NCI-H82 (cell line): Measurements from ENCODE around the gene STK38.

Experiments
- DNase-seq: peaks from one replicate; lab custom pipeline; 2025; lab: John Stamatoyannopoulos, UW

The STK38 gene

DNA sequence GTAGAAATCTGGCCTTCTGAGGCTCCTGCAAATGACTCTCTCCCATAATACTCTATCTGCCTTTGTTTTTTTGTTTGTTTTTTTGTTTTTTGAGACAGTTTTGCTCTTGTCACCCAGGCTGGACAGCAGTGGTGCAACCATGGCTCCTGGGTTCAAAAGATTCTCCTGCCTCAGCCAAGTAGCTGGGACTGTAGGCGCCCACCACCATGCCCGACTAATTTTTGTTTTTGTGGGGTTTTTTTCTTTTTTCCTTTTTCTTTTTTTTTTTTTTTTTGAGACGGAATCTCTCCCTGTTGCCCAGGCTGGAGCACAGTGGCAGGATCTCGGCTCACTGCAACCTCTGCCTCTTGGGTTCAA, 16.6 kb upstream of the STK38 start:
- DNase-seq, result no peak

DNA sequence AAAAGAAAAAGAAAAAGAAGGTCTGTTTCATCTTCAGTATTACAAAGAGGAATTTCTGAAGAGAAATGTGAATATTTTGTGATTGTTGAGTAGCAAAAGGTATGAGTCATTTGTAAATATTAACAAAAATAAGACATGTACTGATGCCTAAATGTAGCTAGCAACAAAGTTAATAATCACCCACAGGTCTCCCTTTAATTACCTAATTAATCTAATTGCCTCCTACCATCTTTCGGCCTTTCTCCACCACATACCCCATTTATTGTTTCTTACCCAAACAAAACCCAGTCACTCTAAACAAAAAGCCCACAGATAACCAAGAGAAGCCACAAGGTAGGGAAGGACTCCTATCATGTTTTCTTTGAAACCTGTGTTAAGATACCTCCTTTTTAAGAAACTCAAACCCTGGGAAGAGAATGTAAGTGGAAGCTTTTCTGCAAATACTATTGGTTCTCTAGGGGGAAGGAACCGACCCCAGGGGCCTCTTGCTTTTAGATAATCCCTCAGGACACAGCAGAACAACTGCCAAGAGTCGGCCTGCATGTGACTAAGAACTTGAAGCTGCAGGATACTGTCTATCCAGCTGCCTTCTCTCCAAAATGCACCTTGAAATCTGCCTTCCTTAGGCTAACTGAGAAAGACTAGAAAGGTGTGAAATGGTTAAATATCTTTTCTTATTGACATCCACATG, 16.1 kb upstream of the STK38 start:
- DNase-seq, result peak; percentile 78

DNA sequence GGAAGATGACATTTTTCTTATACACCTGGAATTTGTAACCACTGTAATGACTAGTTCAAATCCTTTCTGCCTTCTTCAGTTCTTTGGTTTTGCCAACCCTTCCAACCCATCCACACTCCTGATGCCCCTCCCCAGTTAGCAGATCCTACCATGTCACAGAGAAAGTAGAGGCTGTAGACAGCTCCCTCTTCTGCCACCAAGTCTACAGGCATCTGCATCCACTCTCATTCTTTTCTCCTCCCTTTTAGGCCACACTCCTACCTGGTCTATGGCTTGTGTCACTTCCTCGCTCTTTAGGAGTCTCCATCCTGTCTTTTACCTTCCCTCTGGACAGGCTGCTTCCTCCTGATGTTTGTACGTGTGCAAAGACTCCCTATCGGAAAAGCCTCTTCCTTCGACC, 13.5 kb upstream of the STK38 start:
- no peak for DNase-seq

DNA sequence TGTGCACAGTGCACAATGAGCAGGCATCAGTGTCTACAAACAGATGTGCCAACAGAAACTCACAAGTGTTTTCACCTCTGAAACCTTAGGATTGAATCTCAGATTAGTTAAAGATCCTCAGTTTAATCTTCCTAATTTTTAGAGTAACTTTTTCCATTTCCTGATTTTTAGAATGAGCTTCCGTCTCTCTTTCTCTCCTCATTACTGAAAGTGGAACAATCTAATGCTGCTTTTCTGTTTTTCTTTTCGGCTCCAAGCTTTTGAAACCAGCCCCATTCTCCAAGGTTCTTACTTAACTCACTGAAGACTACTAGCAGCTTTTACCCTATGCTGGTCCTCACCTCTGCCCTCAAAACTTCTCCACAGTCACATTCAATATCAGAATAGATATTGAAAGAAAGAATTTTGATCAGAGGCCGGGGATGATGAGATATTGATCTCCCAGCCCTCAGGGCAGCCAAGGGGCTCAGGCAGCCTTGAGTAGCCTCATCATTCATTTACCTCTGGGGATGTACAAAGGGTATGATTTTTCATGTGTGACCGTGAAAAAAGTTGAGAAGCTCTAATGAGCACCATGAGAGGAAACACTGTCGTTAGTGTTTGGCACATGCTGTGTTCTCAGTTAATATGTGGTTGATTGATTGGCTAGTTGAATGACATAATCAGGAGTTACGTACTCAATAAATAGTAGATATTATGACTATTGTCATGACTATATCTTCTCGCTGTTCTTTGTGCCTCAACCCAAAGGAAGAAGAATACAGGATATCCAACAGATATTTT, 11.9 kb upstream of the STK38 start:
- DNase-seq, result no peak

DNA sequence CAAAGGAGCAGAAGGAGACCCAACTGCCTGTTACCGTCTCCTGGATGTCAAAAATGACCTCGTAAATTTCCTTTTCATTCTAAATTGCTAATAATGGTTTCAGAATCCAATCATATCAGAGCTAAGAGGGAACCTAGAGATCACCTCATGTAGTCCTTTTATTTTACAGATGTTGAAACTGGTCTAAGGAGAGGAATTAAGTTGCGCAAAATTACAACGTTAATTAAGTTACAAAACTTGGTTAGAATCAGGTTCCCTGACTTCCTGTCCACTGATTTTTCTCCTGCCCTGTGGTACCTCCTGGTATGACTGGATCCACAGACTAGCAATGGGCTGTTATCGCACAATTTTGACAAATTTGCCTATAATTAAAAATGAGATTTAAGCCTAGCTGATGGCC, 9.0 kb upstream of the STK38 start:
- DNase-seq, result no peak

DNA sequence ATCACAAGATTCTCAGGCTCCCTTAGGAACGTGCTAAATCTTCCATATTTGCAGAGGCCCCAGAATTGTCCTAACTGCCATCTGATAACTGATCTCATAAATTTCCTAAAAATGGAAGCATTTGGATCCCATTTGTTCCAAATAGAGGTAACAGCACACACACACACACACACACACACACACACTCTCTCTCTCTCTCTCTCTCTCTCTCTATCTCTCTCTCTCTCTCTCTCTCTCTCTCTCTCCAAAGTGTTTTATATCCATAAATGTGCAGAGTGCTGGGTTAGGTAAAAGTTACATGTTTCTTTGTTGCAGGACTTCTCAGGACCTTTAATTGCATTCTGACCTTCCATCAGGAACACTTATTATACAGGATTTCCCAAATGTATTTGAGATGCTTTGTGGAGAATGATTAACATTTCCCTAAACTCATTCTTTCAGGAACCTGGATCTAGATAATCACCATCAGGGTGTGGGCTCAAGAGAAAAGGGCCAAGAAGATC, 8.5 kb upstream of the STK38 start:
- DNase-seq, result no peak

DNA sequence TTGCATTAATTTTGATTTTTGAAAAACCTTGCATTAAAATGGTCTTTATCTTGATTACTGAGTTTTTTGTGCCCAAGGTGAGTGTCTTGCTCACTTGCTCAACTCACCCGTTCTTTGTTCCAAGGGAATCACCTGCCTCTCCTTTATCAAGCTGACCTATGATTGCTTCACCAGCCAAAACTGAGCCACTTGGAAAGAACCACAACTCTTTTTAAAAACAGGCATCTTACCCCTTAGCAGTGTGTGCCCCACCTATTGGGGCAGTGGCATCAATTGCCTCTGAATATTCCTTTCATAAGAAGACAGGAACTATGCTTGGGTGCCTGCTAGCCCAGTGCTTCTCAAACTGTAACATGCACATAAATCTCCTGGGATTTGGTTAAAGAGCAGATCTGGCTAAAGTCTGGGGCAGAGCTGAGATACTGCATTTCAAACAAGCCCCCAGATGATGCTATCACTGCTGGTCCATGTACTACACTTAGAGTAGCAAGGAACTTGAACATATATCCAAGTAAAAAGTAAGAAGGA, 3.3 kb upstream of the STK38 start:
- no peak for DNase-seq

DNA sequence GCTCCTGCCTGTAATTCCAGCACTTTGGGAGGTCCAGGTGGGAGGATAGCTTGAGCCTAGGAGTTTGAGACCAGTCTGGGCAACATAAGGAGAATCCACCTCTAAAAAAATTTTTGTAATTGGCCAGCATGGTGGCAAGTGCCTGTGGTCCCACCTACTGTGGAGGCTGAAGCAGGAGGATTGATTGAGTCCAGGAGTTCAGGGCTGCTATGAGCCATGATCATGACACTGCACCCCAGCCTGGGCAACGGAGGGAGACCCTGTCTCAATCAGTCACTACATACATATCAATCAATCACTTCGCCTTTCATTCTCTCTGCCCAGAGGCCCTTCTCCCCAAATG, 1.1 kb upstream of the STK38 start:
- no peak for DNase-seq

DNA sequence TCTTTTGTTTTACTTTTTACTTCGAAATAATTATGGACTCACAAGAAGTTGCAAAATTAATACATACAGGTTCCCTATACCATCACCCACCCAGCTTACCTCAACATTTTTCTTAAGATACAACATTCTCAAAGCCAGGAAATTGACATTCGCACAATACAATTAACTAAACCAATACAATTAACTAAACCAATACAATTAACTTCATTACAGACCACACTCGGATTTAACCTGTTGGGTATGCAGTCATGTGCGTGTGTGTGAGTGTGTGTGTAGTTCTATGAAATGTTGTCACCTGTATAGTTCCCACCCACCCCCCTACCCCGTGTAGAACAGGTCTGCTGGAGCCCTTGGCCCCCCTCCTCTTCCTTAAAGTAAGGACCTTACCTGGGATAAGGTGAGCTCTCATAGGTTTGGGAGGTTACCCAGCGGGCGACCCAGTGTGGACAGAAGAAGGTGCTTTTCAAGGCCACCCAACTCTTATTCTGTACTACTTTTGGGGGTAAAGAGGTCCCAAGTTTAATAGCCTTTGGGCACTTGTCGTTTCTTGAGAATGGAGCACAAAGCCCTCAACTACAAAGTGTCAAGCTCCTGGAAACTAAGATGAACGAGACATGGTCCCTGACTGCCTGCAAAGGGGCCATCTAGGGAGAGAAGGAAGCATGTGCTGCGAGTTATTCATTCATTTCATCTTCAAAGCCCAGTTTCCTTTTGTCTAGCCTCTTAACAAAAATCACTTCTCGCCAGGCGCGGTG, 544 bp upstream of the STK38 start:
- no peak for DNase-seq

DNA sequence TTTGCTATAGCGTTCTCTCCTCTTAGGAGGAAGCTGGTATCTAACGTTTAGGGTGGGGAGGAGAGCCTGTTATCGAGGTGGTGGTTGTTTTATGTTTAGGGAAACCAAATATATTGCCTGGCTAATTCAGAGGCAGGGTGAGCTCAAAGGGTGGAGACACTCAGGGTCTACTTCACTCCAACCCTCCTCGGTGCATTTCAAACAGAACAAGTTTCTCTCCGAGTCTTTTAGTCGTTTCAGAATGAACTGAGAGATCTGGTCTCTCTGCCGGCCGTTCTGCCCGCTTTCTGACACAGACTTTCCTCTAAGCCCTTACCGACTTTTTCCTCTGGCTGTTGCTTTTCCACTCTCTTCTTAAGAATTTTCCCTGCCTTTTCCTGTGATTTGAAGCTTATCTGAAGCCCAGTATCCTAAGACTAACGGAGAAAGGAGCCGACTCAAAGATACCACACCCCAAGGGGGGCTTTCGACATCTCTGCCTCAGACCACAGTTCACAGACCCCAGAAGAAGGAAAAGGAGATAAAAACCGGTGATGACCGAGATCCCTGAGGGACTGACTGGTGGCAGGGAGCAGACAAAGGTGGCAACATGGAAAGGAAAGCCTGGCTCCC, 865 bp downstream of the STK38 start:
- DNase-seq, result peak; percentile 58

DNA sequence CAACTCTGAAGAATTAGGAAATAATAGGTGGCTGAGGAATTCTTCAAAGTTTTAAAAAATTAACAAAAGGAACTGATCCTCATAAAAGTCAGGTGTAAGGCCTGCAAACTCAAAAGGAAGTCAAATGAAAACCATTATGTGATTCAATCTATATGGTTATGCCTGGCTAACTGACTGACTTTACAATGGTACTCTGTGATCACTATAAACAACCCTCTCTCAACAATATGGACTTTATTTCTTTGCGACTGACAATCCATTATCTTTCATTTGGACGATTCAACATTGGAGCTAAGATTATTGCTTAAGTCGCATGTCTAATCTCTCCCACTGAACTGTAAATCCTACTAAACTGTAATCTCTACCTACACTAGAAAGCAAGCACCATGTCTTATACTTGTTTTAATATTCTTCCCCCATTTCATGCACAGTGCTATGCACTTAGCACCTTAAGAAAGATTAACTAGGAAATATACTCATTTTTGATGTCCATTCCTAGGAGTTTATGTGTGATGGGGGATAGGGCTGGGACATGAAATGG, 1.4 kb downstream of the STK38 start:
- DNase-seq, result peak; percentile 67

DNA sequence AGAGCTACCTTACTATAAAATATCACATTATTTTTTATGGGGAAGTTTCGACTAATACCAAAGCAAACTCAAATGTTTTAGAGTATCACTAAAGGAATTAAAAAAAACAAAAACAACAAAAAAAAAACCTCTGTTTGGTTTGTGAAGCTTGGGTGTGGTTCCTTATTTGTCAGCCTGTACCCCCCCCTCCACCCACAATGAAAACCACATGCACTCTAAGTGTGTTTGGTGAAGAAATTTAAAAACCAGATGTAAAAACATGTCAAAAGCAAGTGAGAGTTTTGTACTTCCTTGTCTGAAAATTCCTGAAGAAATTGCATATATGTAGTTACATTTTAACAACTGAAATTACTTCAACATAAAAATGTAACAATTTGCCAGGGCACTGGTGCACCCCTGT, 3.1 kb downstream of the STK38 start:
- DNase-seq, result no peak

DNA sequence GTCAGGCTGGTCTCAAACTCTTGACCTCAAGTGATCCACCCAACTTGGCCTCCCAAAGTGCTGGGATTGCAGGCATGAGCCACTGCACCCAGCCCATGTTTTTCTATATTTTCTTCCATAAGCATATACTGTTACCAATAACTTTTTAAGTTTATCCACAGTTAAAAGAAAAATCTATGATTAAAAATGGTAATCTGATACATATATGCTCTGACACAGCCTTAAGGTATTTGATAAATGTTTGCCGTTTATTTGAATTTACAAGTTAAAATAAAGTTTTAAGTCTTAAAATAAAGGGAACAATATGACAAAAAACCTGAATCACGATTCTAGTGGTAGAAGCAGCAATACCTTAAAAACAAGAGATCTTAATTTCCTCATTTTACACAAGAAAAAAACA, 5.2 kb downstream of the STK38 start:
- DNase-seq, result no peak

DNA sequence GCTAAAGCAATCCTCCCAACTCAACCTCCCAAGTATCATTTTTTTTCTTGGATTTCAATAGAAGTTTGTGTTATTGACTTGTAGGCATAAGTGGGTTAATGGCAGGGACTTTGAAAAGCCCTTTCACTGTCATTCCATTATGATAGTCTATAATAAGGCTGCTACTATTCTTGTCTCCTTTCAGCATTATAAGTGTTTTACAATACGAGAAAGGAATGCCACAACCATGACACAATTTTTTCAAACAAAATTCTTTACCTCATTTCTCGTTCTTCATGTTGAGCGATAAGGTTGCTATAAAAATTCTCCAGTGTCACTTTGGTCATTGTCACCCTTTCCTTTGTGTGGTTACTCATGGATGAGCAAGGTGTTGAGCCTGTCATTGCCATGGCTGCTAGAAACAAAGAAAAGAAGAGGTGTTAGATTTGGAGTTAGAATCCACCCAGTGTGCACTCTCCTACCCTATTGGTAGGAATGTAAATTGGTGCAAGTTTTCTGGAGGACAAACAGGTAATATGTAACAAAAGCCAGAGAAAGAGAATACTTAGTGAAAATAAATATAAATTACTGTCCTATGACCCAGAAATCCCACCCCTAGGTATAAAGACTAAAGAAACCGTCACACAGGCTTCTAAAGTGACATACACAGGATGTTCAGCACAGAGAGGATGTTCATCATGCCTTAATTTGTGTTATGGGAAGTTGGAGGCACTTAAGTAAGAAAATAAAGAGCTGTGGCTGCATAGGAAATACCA, 7.3 kb downstream of the STK38 start:
- no peak for DNase-seq

DNA sequence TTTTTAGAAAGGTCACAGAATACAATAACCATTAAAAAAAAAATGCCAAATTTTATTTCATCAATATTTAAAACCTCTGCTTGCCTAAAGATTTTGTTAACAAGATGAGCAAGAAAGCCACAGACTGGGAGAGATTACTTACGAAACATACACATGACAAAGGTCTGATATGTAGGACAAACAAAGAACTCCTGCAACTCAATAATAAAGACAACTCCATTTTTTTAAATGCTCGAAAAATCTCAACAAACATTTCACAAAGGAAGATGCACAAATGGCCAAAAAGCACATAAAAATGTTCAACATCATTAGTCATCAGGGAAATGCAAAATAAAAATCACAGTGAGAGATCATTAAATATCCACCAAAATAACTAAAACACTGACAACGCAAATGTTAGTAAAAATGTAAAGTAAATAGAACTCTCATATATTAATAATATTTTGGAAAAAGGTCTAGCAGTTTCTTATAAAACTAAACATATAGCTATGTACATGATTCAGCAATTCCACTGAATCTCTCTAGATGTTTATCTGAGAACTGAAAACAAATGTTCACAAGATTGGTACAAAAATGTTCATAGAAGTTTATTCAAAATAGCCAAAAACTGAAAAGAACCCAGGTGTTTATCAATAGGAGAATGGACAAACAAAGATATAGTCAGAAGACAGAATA, 10.3 kb downstream of the STK38 start:
- no peak for DNase-seq

DNA sequence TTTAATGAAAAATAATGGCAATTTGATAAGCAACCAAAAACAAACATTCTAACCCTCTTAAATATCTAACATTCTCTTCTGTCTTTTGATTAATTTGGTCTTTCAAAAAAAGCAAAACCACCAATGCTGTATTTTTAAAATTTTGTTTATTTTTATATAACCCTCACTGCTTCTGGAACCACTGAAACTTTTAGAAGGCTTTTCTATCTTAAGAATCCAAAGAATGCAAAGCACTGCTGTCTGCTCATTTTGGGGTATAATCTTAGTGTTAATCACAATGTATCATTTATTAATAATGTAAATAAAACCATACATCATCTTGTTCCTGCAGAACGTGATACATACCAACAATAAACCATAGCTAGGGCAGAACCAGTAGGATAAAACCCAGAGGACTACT, 14.0 kb downstream of the STK38 start:
- no peak for DNase-seq

DNA sequence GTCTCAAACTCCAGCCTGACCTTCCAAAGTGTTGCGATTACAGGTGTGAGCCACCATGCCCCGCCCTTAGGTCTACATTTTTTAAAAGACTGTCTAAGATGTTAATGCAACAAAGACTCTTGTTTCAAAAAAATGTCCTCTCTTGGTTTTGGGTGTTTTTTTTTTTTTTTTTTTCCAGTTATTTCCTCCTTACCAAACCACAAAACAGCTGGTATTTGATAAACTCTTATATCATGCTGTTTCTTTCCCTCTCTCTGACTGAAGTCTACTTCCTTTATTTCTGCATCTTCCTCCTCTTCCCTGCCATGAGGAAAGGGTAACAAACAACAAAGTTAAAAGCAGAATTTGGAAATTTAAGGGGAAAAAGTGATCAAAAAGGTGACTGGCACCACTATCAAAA, 21.2 kb downstream of the STK38 start:
- DNase-seq, result no peak

DNA sequence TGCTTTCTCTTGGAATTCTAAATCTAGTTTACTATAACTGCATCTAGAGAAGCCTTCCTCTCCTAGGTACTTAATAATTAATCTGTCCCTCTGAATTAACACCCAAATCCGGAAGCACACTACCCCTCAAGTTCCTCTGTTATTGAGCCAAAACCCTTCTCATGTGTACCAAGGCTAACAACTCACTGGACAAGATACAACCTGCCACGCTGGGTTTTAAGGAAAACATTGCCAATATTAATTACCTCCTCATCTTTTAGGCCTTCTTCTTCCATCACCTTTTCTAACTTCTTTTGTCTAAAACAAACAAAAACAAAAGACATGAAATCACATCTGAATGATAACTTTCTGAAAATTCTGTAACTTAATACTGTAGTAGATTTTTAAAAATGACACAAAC, 21.9 kb downstream of the STK38 start:
- DNase-seq, result no peak

DNA sequence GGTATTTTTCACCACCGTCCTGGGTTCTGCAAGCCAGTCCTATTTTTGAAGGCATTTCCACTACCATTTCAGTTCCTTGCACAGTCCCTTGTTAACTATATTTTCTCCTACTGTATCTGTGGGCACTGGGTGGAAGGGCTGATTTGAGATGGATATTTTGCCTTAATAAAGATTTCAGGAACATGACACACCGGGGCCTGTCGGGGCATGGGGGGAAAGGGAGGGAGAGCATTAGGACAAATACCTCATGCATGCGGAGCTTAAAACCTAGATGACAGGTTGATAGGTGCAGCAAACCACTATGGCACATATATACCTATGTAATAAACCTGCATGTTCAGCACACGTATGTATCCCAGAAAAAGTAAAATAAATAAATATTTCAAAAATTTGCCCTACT, 22.4 kb downstream of the STK38 start:
- no peak for DNase-seq

DNA sequence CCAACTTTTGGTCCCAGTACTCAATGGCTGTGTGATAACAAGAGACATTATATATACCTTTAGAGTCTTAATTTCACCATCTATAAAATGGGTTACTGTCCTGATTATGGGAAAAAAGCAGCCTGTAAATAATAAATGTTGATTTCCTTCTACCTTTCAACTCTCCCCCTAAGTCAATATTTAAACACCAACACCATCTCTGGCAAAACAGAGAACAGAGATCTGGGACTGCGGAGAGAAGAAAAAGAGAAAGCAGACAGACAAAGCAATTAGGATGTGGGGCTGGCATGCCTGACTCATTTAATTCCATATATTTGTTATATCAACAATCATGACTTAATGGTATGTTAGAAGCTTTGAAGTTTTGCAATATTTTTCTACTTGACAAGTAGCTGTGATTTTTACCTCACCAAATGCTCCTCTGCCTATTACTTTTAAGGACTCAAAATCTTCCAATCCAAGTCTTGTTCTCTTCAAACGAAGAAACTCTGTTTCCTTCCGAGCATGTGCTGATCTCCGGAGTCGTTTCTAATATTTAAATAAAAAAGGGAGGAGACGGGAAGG, 23.3 kb downstream of the STK38 start:
- DNase-seq, result no peak

DNA sequence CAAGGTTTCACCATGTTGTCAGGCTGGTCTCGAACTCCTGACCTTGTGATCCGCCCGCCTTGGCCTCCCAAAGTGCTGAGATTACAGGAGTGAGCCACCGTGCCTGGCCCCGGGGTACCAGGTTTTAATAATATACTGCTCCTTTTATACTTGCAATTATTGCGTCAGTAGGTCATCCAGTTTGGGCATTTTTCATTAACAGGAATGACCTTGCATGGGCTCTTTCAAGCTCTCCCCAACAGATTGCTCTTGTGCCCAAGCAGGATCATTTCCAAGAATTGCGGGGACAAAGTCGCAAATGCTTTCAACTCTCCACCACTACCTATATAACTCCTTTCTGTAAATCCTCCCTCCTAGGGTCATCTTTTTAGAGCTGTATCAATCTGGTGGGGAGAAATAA, 23.8 kb downstream of the STK38 start:
- no peak for DNase-seq
